ENCODE results near the gene ZNF674.

The ZNF674 gene

DNA sequence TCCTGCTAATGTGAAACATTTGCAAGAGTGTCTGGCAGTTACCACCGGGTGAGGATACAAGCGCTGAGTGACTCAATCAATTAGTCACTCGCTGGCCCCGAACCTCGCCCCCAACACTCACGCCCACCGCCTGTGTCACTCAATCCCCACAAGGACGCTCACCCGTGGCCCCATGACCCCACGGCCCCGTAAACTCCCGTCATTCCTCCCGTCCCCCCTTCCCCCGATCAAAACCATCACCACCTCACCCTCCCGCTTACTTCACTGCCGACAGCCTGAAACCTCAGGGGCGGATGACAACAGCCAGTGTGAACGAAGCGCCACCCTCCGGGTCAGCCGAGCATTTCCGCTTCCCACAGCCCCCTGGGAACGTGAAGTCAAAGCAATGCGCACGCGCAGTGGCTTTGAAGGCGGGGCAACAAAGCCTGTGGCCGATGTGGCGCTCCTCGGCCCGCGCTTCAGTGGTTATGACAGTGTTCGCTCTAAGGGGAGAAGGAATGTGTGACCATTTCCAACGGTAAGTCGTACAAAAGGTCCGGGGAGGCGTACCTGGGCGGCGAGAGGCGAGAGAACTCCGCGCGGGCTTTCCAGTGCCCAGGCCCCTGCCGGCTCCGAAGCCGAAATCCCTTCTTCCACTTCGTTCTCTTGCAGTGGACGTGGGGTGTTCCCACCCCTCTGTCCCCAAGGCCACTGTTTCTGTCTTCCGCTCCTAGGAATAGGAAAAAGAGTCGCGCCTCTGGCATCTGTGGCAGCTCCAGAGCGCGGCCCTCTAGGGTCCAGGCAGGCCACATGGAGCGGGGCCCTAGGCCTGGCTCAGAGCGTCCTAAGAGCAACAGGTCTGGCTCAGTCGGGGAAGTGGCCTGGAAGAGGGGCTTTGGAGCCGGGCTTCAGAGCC lies at the start of gene ZNF674:
ZNF674 (minus strand) TSS at position 311 of the 895 bp plus-strand sequence. CDS start 3,334 bp downstream, outside the sequence.
- Histone ChIP-seq H3K27ac (no peak within 1 kb of the TSS), H3K9ac (ENCODE audit: insufficient read length) (peak within 1 kb of the TSS; percentile 97), H3K9me3 (ENCODE audit: low read depth, low read length) (no peaks in the 10 kb centered on the region), H3K36me3 (ENCODE audit: insufficient read depth, low read length) (peaks cover 18% of the 10 kb centered on the region), H3K4me3 (peak within 1 kb of the TSS; percentile 90)
- TF ChIP-seq POLR2AphosphoS5 (IDR thresholded peaks at IDR 0.05; ENCODE audit: borderline replicate concordance, low read depth, low read length) (peak; percentile 75; the same call in 1 of the 2 replicates), FOXP2 (optimal IDR thresholded peaks at IDR 0.05; ENCODE audit: control extremely low read depth, extremely low read length, insufficient read depth) (no peak), EZH2 (IDR thresholded peaks at IDR 0.05) (no peak)
- DNase-seq (ENCODE audit: low read depth, low spot score), result peak; percentile 35

DNA sequence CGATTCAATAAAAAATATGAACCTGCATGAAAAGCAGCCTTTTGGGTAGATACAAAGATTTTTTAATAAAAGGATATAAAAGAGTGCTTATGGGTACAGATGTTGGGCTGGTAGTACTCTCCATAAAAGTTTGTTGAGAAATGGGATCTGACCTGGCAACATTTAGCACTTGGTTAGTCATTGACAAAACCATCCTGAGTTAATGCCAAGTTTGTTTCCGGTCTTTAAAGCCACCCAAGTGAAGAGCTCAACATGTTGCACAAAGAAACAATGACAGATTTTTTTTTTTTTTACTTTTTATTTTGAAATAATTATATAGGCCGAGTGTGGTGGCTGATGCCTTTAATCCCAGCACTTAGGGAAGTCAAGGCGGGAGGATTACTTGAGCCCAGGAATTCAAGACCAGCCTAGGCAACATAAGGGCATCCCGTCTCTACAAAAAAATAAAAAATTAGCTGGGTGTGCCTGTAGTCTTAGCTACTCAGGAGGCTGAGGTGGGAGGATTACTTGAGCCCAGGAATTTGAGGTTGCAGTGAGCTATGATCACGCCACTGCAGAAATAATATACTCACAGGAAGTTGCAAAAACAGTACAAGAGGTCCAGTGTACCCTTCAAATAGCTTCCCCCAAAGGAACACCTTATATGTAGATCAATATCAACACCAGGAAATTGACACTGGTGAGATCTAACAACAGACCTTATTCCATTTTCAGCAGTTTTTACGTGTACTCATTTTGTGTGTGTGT lies 44.9 kb upstream of the ZNF674 start:
- H3K4me3 ChIP-seq, result no peak overlapping the region
- H3K36me3 ChIP-seq (ENCODE audit: insufficient read depth, low read length), result no peaks in the 10 kb centered on the region
- no peaks in the 10 kb centered on the region for H3K9me3 ChIP-seq (ENCODE audit: low read depth, low read length)
- no peak overlapping the region for H3K9ac ChIP-seq (ENCODE audit: insufficient read length)
- TF ChIP-seq FOXP2 (optimal IDR thresholded peaks at IDR 0.05; ENCODE audit: control extremely low read depth, extremely low read length, insufficient read depth) (no peak), POLR2AphosphoS5 (IDR thresholded peaks at IDR 0.05; ENCODE audit: borderline replicate concordance, low read depth, low read length) (no peak), EZH2 (IDR thresholded peaks at IDR 0.05) (no peak)
- H3K27ac ChIP-seq, result no peak overlapping the region
- no peak for DNase-seq (ENCODE audit: low read depth, low spot score)

DNA sequence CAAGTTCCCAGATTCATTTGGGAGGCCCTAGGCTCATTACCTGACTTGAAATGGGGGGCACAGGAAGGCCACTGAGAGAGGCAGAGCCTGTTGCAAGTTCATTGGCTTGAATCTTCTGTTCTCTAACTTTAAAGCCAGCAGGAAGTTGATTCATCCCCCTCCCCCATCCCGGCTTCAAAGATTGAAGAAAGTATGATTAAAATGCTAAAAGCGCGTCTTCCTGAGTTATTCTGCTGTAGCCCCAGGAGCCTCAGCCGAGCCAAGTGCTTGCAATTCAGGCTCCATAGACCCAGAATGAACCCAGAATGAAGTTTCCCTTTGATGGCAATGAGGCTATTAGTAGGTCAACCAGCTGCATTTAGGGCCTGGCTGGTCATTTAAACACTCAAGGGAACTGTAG lies 43.0 kb upstream of the ZNF674 start:
- TF ChIP-seq FOXP2 (optimal IDR thresholded peaks at IDR 0.05; ENCODE audit: control extremely low read depth, extremely low read length, insufficient read depth) (no peak), POLR2AphosphoS5 (IDR thresholded peaks at IDR 0.05; ENCODE audit: borderline replicate concordance, low read depth, low read length) (no peak), EZH2 (IDR thresholded peaks at IDR 0.05) (no peak)
- H3K27ac ChIP-seq, result peak overlapping the region; percentile 71; the same call in 1 of the 2 replicates
- no peaks in the 10 kb centered on the region for H3K36me3 ChIP-seq (ENCODE audit: insufficient read depth, low read length)
- H3K4me3 ChIP-seq, result peak overlapping the region; percentile 54
- DNase-seq (ENCODE audit: low read depth, low spot score), result no peak
- no peaks in the 10 kb centered on the region for H3K9me3 ChIP-seq (ENCODE audit: low read depth, low read length)
- H3K9ac ChIP-seq (ENCODE audit: insufficient read length), result peak overlapping the region; percentile 26

DNA sequence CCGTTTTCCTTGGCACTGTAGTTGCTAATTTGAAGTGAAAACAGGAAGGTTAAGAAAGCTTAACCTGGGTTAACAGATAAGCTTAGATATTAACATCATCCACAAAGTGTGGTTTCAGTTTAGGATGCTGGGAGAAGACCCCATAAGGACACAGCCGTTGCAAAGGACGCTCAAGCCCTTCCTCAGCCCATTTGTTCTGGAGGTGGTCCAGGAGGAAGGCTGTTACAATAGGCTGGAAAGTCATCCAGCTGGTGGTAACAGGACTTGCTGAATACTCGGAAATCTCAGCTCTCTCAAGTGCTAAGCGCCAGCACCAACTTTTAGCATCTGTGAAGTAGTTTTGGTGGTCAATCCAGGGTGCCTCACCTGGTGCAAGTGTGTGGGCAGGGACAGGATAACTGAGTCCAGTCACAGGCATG lies 42.5 kb upstream of the ZNF674 start:
- peak overlapping the region; percentile 71; the same call in 1 of the 2 replicates for H3K27ac ChIP-seq

DNA sequence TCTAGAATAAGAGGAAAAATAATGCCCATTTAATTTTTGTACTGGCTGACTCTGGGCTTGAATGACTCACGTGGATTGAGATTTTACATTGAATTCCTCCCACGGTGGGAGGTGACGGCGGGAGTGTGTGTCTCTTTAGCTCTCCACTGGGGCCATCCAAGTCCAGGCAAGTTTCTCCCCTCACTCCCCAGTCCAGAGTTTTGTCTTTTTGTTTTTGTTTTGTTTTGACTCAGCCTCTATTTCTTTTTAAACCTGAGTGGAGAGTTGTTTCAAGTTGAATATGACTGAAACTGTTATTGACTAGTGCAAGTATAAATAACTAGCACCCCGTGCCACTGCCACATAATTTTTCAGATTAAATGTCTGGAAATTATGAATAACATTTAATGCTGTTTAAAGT lies 41.9 kb upstream of the ZNF674 start:
- no peaks in the 10 kb centered on the region for H3K9me3 ChIP-seq (ENCODE audit: low read depth, low read length)
- no peak overlapping the region for H3K9ac ChIP-seq (ENCODE audit: insufficient read length)
- H3K27ac ChIP-seq, result peak overlapping the region; percentile 10; the same call in 1 of the 2 replicates
- no peaks in the 10 kb centered on the region for H3K36me3 ChIP-seq (ENCODE audit: insufficient read depth, low read length)
- no peak for DNase-seq (ENCODE audit: low read depth, low spot score)
- no peak overlapping the region for H3K4me3 ChIP-seq
- TF ChIP-seq EZH2 (IDR thresholded peaks at IDR 0.05) (no peak), POLR2AphosphoS5 (IDR thresholded peaks at IDR 0.05; ENCODE audit: borderline replicate concordance, low read depth, low read length) (no peak), FOXP2 (optimal IDR thresholded peaks at IDR 0.05; ENCODE audit: control extremely low read depth, extremely low read length, insufficient read depth) (no peak)

More for the DNA sequence above, 42.5 kb upstream of the ZNF674 start:
- no peaks in the 10 kb centered on the region for H3K9me3 ChIP-seq (ENCODE audit: low read depth, low read length)
- no peaks in the 10 kb centered on the region for H3K36me3 ChIP-seq (ENCODE audit: insufficient read depth, low read length)
- no peak for DNase-seq (ENCODE audit: low read depth, low spot score)
- no peak overlapping the region for H3K9ac ChIP-seq (ENCODE audit: insufficient read length)
- TF ChIP-seq POLR2AphosphoS5 (IDR thresholded peaks at IDR 0.05; ENCODE audit: borderline replicate concordance, low read depth, low read length) (no peak), EZH2 (IDR thresholded peaks at IDR 0.05) (no peak), FOXP2 (optimal IDR thresholded peaks at IDR 0.05; ENCODE audit: control extremely low read depth, extremely low read length, insufficient read depth) (no peak)
- H3K4me3 ChIP-seq, result peak overlapping the region; percentile 54; the same call in 1 of the 2 replicates

DNA sequence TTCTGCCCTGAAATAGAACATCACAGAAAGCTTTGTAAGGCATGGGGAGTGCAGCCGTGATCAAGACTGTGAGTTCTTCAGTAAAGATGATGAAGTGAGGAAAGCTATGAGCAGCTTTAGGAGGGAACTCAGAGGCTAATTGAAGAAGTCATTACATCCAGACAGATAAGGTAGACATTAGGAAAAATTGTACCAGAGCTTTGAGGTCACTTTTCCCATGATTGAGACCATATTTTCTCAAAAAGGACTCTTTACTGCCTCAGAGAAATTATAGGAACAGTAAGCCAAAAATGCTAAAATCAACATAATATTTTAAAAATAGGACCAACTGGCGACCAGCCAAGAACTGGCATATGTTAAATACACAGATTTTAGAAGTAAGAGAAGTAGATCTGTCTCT lies 39.5 kb upstream of the ZNF674 start:
- no peak overlapping the region for H3K4me3 ChIP-seq
- H3K9me3 ChIP-seq (ENCODE audit: low read depth, low read length), result no peaks in the 10 kb centered on the region
- H3K36me3 ChIP-seq (ENCODE audit: insufficient read depth, low read length), result no peaks in the 10 kb centered on the region
- H3K9ac ChIP-seq (ENCODE audit: insufficient read length), result no peak overlapping the region
- no peak for DNase-seq (ENCODE audit: low read depth, low spot score)
- TF ChIP-seq FOXP2 (optimal IDR thresholded peaks at IDR 0.05; ENCODE audit: control extremely low read depth, extremely low read length, insufficient read depth) (no peak), POLR2AphosphoS5 (IDR thresholded peaks at IDR 0.05; ENCODE audit: borderline replicate concordance, low read depth, low read length) (no peak), EZH2 (IDR thresholded peaks at IDR 0.05) (no peak)
- H3K27ac ChIP-seq, result peak overlapping the region; percentile 57; the same call in 1 of the 2 replicates

DNA sequence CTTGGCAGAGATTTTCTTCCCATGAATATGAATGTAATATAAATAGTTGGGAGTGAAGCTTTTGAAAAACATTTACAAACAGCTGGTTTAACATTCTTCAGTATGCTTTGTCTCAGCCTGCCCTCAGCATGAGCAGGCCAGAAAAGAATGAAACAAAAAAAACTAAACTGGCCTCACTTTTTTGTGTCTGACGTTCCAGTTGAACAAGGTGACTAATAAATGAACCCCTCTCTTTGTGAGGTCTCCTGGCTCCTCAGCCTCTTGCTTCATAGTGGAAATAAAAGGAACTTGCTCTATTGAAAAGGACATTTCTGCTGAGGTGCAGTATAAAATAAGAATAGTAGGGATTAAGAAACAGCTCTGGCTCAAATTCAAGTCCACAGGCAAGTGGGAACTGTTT lies 37.7 kb upstream of the ZNF674 start:
- no peak for DNase-seq (ENCODE audit: low read depth, low spot score)
- Histone ChIP-seq H3K36me3 (ENCODE audit: insufficient read depth, low read length) (no peaks in the 10 kb centered on the region), H3K9ac (ENCODE audit: insufficient read length) (no peak overlapping the region), H3K9me3 (ENCODE audit: low read depth, low read length) (no peaks in the 10 kb centered on the region), H3K27ac (peak overlapping the region; percentile 84), H3K4me3 (peak overlapping the region; percentile 37)
- TF ChIP-seq POLR2AphosphoS5 (IDR thresholded peaks at IDR 0.05; ENCODE audit: borderline replicate concordance, low read depth, low read length), result no peak
- no peak for TF ChIP-seq EZH2 (IDR thresholded peaks at IDR 0.05)
- TF ChIP-seq FOXP2 (optimal IDR thresholded peaks at IDR 0.05; ENCODE audit: control extremely low read depth, extremely low read length, insufficient read depth), result no peak

DNA sequence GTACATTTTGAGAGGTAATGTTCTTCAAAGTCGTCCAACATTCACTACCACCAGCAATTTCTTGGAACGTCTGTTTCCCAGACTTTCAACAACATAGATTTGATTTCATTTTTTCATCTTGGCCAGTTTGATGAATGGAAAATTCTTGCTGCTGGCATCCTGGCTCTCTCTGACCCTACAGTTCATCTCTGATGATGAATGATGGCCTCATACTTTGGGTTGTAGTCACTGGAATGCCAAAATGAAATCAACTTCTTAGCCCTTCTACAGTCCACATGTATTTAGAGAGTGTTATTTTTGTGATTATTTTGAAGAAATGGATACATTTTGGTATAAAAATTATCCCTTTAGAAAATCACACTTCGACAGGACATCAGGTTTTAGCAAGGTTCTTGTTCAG lies 37.1 kb upstream of the ZNF674 start:
- no peaks in the 10 kb centered on the region for H3K9me3 ChIP-seq (ENCODE audit: low read depth, low read length)
- no peak overlapping the region for H3K4me3 ChIP-seq
- TF ChIP-seq EZH2 (IDR thresholded peaks at IDR 0.05), result no peak
- TF ChIP-seq POLR2AphosphoS5 (IDR thresholded peaks at IDR 0.05; ENCODE audit: borderline replicate concordance, low read depth, low read length), result no peak
- no peak for TF ChIP-seq FOXP2 (optimal IDR thresholded peaks at IDR 0.05; ENCODE audit: control extremely low read depth, extremely low read length, insufficient read depth)
- DNase-seq (ENCODE audit: low read depth, low spot score), result no peak
- no peaks in the 10 kb centered on the region for H3K36me3 ChIP-seq (ENCODE audit: insufficient read depth, low read length)
- H3K27ac ChIP-seq, result peak overlapping the region; percentile 84; the same call in 1 of the 2 replicates
- H3K9ac ChIP-seq (ENCODE audit: insufficient read length), result no peak overlapping the region
